K562 (cell line): ENCODE data around the gene MYOM1. TPM values are rescaled to one million over a fixed set of nuclear protein-coding genes. Genes with fewer than 3 reads are reported as not detected.

Experiments used
- CBX1 ChIP-seq: sonication (generic); IDR thresholded peaks from 2 replicates; pipeline ENCODE4 v1.6.1; 2016; ENCODE audit warnings: antibody characterized with exemption, low read depth, mild to moderate bottlenecking
- FOXO4 ChIP-seq: fragments of 450-650 bp; formaldehyde crosslinking; IDR thresholded peaks from 2 replicates; pipeline ENCODE4 v1.4.0; 2020; ENCODE audit warnings: mild to moderate bottlenecking, moderate library complexity
- HSF4 ChIP-seq: fragments of 250-450 bp; sonication (Bioruptor Pico); IDR thresholded peaks from 2 replicates; pipeline ENCODE4 v2.1.2; 2022; ENCODE audit warnings: mild to moderate bottlenecking, moderate library complexity, borderline replicate concordance
- MAFF ChIP-seq: IDR thresholded peaks from 2 replicates; pipeline ENCODE4 v1.6.1; 2012; ENCODE audit warnings: low read length, improper control_type of control experiment
- NCOA6 ChIP-seq: fragments of 450-650 bp; IDR thresholded peaks from 2 replicates; pipeline ENCODE4 v1.6.1; 2017; ENCODE audit warnings: mild to moderate bottlenecking
- OTX1 ChIP-seq: fragments of 450-650 bp; formaldehyde crosslinking; IDR thresholded peaks from 2 replicates; pipeline ENCODE4 v1.4.0; 2022; ENCODE audit warnings: mild to moderate bottlenecking
- POLR2B ChIP-seq: fragments of 450-650 bp; IDR thresholded peaks from 2 replicates; pipeline ENCODE4 v1.6.1; 2018; ENCODE audit warnings: low read depth; ENCODE audit not compliant: partially characterized antibody
- PTBP1 ChIP-seq: fragments of 200-400 bp; formaldehyde crosslinking; IDR thresholded peaks from 2 replicates; pipeline ENCODE4 v1.6.1; 2017; ENCODE audit warnings: low read depth, low read length
- RBFOX2 ChIP-seq: fragments of 200-400 bp; formaldehyde crosslinking; IDR thresholded peaks from 2 replicates; pipeline ENCODE4 v1.6.1; 2017; ENCODE audit warnings: low read depth, mild to moderate bottlenecking, low read length, moderate library complexity
- RBM22 ChIP-seq: fragments of 200-400 bp; formaldehyde crosslinking; IDR thresholded peaks from 2 replicates; pipeline ENCODE4 v1.6.1; 2018; ENCODE audit warnings: low read length, low read depth; ENCODE audit not compliant: poor library complexity, severe bottlenecking
- SMARCA5 ChIP-seq: fragments of 450-650 bp; IDR thresholded peaks from 2 replicates; pipeline ENCODE4 v1.6.1; 2016
- SUPT5H ChIP-seq: fragments of 450-650 bp; IDR thresholded peaks from 2 replicates; pipeline ENCODE4 v1.6.1; 2016
- USF1 ChIP-seq: sonication (generic); formaldehyde crosslinking; IDR thresholded peaks from 2 replicates; pipeline ENCODE4 v1.9.0; 2022; ENCODE audit warnings: mild to moderate bottlenecking, missing genetic modification reagents
- ZFP30 ChIP-seq: fragments of 250-450 bp; sonication (Bioruptor Pico); IDR thresholded peaks from 2 replicates; pipeline ENCODE4 v1.8.0; 2022; ENCODE audit warnings: moderate library complexity, mild to moderate bottlenecking, inconsistent platforms, borderline replicate concordance
- ZNF274 ChIP-seq: IDR thresholded peaks from 2 replicates; pipeline ENCODE4 v1.6.1; 2011; ENCODE audit warnings: low read depth, mild to moderate bottlenecking, low read length, moderate library complexity, borderline replicate concordance
- polyA plus RNA-seq, 8 experiments: library from polyadenylated mRNA; depleted of rRNA in 4 of 8; stranded (reverse) in 5 of 8; unstranded in 3 of 8; fragments of >200 nt; fragmentation: Nextera tagmentation in 2 of 8; fragmentation: Illumina TruSeq in 1 of 8; extraction: Ambion mirVana in 2 of 8; extraction: Trizol in 1 of 8; gene quantifications; 2 replicates each; pipeline versions ENCODE4 v1.2.1 to v1.2.3, GENCODE V29; 2011 to 2014; ENCODE audit warnings: inconsistent platforms in 1 of 8, missing spikeins in 1 of 8
- total RNA-seq, 7 experiments: library from RNA; depleted of rRNA in 6 of 7; stranded (reverse); fragments of >200 nt in 6 of 7; fragmentation: Illumina TruSeq in 2 of 7; extraction: Trizol in 2 of 7; gene quantifications; 2 replicates each; pipeline versions ENCODE4 v1.2.1 to v1.2.3, GENCODE V29; 2011 to 2021; ENCODE audit warnings: low replicate concordance in 1 of 7

The MYOM1 gene
- total and polyA plus RNA-seq, 9 of the 15 experiments (the other 6 are each of a cell fraction or from before 2014, with no cell fraction given) = 0.01 to 0.62 (median 0.25) TPM

GRCh38 chr18:3251963-3252277 is 32.2 kb upstream of the MYOM1 start (continued):
- no peak for TF ChIP-seq CBX1
- TF ChIP-seq HSF4 (CRISPR knock-in tag) = no peak
- TF ChIP-seq SUPT5H = 0 out of 2 replicates have a peak, but pooled peaks have one; percentile 5
- no peak for TF ChIP-seq PTBP1
- TF ChIP-seq FOXO4 = peak; percentile 47; the same call in 1 of the 2 replicates
- TF ChIP-seq MAFF = no peak
- TF ChIP-seq ZNF274 = no peak
- no peak for TF ChIP-seq SMARCA5
- TF ChIP-seq RBFOX2 = no peak
- no peak for TF ChIP-seq USF1 (CRISPR knock-in tag)
- no peak for TF ChIP-seq ZFP30 (CRISPR knock-in tag)
- TF ChIP-seq OTX1 (CRISPR knock-in tag) = peak; percentile 74; the same call in 1 of the 2 replicates
- no peak for TF ChIP-seq NCOA6
- no peak for TF ChIP-seq RBM22
- TF ChIP-seq POLR2B = peak; percentile 82
